ENCODE measurements around the gene DNAH2.

The DNAH2 gene

GRCh38 chr17:7856811-7857712, 139.5 kb downstream of the DNAH2 start, which contains the start of gene NAA38 (continued):
- TF ChIP-seq ZNF214 (tag by site-specific recombination; IDR thresholded peaks at IDR 0.05; ENCODE audit: borderline replicate concordance) (no peak), ZNF404 (tag by site-specific recombination; IDR thresholded peaks at IDR 0.05) (no peak), ZNF624 (tag by site-specific recombination; IDR thresholded peaks at IDR 0.05) (no peak), ZNF449 (tag by site-specific recombination; IDR thresholded peaks at IDR 0.05) (peak; percentile 45), ZNF223 (tag by site-specific recombination; IDR thresholded peaks at IDR 0.05) (no peak), ZNF514 (tag by site-specific recombination; IDR thresholded peaks at IDR 0.05) (no peak), ZNF76 (tag by site-specific recombination; IDR thresholded peaks at IDR 0.05; ENCODE audit: borderline replicate concordance, low read depth) (peak; percentile 97), ZNF704 (tag by site-specific recombination; IDR thresholded peaks at IDR 0.05) (no peak), WT1 (tag by site-specific recombination; IDR thresholded peaks at IDR 0.05) (no peak), ZNF645 (tag by site-specific recombination; IDR thresholded peaks at IDR 0.05) (no peak), ZNF18 (tag by site-specific recombination; IDR thresholded peaks at IDR 0.05) (no peak), ZNF670 (tag by site-specific recombination; IDR thresholded peaks at IDR 0.05; ENCODE audit: low read depth) (no peak), SP2 (tag by site-specific recombination; IDR thresholded peaks at IDR 0.05) (peak; percentile 49; the same call in 1 of the 2 replicates), SCRT2 (tag by site-specific recombination; IDR thresholded peaks at IDR 0.05) (no peak), ZNF341 (tag by site-specific recombination; IDR thresholded peaks at IDR 0.05; ENCODE audit: low read depth) (peak; percentile 85), ZNF24 (tag by site-specific recombination; IDR thresholded peaks at IDR 0.05) (no peak), ZBTB20 (tag by site-specific recombination; IDR thresholded peaks at IDR 0.05) (peak; percentile 93), PRDM6 (tag by site-specific recombination; IDR thresholded peaks at IDR 0.05) (no peak), INSM2 (tag by site-specific recombination; IDR thresholded peaks at IDR 0.05) (no peak), ZNF23 (tag by site-specific recombination; IDR thresholded peaks at IDR 0.05; ENCODE audit: borderline replicate concordance) (no peak), YY2 (tag by site-specific recombination; IDR thresholded peaks at IDR 0.05) (peak; percentile 88), ZNF133 (tag by site-specific recombination; IDR thresholded peaks at IDR 0.05) (no peak), ZNF16 (tag by site-specific recombination; IDR thresholded peaks at IDR 0.05; ENCODE audit: low read depth) (no peak), ZNF501 (tag by site-specific recombination; IDR thresholded peaks at IDR 0.05) (no peak), ELK4 (IDR thresholded peaks at IDR 0.05; ENCODE audit: borderline replicate concordance, low read depth, low read length) (no peak; the same call in 1 of the 2 replicates), ZNF366 (tag by site-specific recombination; conservative IDR thresholded peaks at IDR 0.05) (0 out of 2 replicates have a peak, but pooled peaks have one; percentile 12), ZSCAN18 (tag by site-specific recombination; IDR thresholded peaks at IDR 0.05) (no peak), ZSCAN16 (tag by site-specific recombination; IDR thresholded peaks at IDR 0.05) (no peak)

Measured in HEK293 (cell line).